ENCODE data around the gene SLC30A10. TPM values are rescaled to one million over a fixed set of nuclear protein-coding genes. Genes with fewer than 3 reads are reported as not detected.
"Not testable (repeated sequence)": the region's sequence is repeated elsewhere in the genome, so short reads cannot be mapped to it uniquely, and the experiment has no call there.

Gene SLC30A10
- total RNA-seq, 1 experiment from 2014 or later: not detected

DNA sequence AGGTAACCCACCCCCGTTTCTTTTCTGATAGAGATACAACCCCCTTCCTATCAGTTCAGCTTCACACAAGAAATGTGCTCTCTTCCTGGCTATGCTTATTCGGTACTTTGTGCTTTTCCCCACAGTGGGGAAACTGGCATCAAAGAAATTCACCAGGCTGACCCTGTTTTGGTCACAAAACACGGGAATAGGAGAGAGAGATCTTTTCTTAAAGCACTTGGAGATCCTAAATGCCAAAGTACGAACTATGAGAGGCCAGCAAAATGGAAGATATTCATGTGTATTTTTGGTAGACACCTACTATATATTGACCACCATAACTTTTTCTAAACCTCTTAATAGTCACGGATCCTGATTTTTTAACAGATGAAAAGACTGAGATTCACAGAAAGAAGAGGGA, 30.0 kb downstream of the SLC30A10 start:
- Histone ChIP-seq H3K4me1 (replicated peaks) (no peaks in the 10 kb centered on the region), H3K9me3 (replicated peaks) (no peaks in the 10 kb centered on the region), H3K36me3 (no peaks in the 10 kb centered on the region), H3K27ac (no peak overlapping the region), H3K27me3 (replicated peaks) (no peaks in the 10 kb centered on the region), H3K4me3 (no peak overlapping the region)
- DNase-seq (ENCODE audit: low read depth in 1 of 2, low spot score in 2 of 2): no peak

DNA sequence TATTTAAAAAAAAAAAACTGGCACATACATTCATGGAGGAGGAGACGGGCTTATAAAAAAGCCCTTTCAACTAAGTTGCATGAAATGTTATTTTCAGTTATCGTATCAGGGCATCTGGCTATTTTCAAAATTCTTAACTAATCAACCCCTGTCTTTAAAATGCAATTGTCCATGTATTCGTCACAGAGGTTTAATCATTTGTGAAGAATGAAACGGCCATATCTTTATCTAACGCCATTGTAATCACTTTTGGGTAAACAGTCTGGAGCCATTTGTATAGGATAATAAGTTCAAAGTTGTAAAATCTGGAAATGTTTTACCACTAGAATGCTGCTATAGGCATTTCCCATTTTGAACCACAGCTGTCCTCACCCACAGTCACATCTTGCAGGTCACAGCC, 30.4 kb downstream of the SLC30A10 start:
- Histone ChIP-seq H3K36me3 (no peaks in the 10 kb centered on the region), H3K9me3 (replicated peaks) (no peaks in the 10 kb centered on the region), H3K27me3 (replicated peaks) (no peaks in the 10 kb centered on the region), H3K4me3 (no peak overlapping the region), H3K27ac (no peak overlapping the region), H3K4me1 (replicated peaks) (no peaks in the 10 kb centered on the region)
- no peak for DNase-seq (ENCODE audit: low read depth in 1 of 2, low spot score in 2 of 2)

DNA sequence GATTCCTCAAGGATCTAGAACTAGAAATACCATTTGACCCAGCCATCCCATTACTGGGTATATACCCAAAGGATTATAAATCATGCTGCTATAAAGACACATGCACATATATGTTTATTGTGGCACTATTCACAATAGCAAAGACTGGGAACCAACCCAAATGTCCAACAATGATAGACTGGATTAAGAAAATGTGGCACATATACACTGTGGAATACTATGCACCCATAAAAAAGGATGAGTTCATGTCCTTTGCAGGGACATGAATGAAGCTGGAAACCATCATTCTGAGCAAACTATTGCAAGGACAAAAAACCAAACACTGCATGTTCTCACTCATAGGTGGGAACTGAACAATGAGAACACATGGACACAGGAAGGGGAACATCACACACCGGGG, 36.1 kb downstream of the SLC30A10 start:
- not testable (repeated sequence) for H3K27ac ChIP-seq; H3K36me3 ChIP-seq; DNase-seq (ENCODE audit: low read depth in 1 of 2, low spot score in 2 of 2); H3K4me3 ChIP-seq; H3K27me3 ChIP-seq (replicated peaks); H3K9me3 ChIP-seq (replicated peaks); H3K4me1 ChIP-seq (replicated peaks)

DNA sequence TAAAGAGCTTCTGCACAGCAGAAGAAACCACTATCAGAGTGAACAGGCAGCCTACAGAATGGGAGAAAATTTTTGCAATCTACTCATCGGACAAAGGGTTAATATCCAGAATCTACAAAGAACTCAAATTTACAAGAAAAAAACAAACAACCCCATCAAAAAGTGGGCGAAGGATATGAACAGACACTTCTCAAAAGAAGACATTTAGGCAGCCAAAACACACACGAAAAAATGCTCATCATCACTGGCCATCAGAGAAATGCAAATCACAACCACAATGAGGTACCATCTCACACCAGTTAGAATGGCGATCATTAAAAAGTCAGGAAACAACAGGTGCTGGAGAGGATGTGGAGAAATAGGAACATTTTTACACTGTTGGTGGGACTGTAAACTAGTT, 36.5 kb downstream of the SLC30A10 start:
- not testable (repeated sequence) for H3K27ac ChIP-seq; H3K4me1 ChIP-seq (replicated peaks); H3K4me3 ChIP-seq; H3K9me3 ChIP-seq (replicated peaks); H3K27me3 ChIP-seq (replicated peaks); H3K36me3 ChIP-seq; DNase-seq (ENCODE audit: low read depth in 1 of 2, low spot score in 2 of 2)

DNA sequence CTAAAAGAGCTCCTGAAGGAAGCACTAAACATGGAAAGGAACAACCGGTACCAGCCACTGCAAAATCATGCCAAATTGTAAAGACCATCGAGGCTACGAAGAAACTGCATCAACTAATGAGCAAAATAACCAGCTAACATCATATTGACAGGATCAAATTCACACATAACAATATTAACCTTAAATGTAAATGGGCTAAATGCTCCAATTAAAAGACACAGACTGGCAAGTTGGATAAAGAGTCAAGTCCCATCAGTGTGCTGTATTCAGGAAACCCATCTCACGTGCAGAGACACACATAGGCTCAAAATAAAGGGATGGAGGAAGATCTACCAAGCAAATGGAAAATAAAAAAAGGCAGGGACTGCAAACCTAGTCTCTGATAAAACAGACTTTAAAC, 39.7 kb downstream of the SLC30A10 start:
- not testable (repeated sequence) for H3K36me3 ChIP-seq; DNase-seq (ENCODE audit: low read depth in 1 of 2, low spot score in 2 of 2); H3K9me3 ChIP-seq (replicated peaks); H3K27me3 ChIP-seq (replicated peaks); H3K4me1 ChIP-seq (replicated peaks); H3K4me3 ChIP-seq; H3K27ac ChIP-seq

DNA sequence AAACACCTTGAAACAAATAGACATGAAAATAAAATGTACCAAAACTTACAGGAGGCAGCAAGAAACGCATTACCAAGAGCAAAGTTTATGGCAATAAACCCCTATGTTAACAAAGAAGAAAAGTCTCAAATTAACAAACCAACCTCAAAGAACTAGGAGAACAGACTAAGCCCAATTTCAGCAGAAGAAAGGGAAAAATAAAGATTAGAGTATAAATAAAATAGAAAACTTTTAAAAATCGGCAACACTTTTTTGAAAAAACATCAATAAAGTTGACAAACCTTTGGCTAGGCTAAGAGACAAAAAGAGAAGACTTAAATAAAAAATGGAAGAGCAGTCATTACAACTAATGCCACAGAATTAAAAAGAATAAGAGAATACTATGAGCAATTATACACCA, 42.7 kb downstream of the SLC30A10 start:
- H3K4me3 ChIP-seq: no peak overlapping the region
- H3K36me3 ChIP-seq: no peaks in the 10 kb centered on the region
- H3K9me3 ChIP-seq (replicated peaks): no peaks in the 10 kb centered on the region
- no peak overlapping the region for H3K27ac ChIP-seq
- H3K27me3 ChIP-seq (replicated peaks): no peaks in the 10 kb centered on the region
- no peak for DNase-seq (ENCODE audit: low read depth in 1 of 2, low spot score in 2 of 2)
- no peaks in the 10 kb centered on the region for H3K4me1 ChIP-seq (replicated peaks)

DNA sequence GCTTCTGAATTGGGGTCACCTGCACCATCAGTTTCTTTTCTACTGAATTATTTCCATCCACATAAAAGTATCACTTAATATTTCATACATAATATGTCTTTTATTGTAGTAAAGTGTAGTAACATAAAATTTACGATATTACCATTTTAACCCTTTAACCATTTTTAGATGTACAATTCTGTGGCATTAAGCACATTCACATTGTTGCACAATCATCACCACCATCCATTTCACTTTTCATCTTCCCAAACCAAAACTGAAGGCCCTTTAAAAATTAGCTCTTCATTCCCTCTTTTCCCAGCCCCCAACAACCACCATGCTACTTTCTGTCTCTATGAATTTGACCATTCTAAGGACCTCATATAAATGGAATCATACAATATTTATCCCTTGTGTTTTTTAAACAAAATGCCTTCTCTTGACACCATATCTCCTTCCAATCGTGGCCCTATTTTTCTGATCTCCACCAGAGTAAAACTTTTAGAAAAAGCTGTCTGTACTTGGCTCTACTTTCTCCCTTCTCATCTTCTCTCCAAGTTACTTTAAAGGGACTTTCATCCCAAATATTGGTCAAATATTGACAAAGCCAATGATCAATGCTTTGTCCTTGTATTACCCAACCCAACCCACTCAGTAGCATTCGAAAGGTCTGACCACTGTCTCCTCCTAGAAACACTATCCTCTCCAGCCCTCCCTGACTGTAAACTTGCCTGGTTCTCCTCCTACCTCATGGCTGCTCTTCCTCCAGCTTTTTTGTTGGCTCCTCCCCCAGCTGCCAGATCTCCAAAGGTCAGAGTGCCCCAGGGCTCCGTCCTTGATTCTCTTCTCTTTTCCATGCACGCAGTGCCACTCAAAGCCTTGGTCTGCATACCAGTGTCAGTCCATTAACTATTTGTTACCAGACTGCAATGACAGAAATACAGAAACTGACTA, 44.7 kb downstream of the SLC30A10 start:
- DNase-seq (ENCODE audit: low read depth in 1 of 2, low spot score in 2 of 2): no peak
- H3K27me3 ChIP-seq (replicated peaks): no peaks in the 10 kb centered on the region
- no peak overlapping the region for H3K4me3 ChIP-seq
- H3K9me3 ChIP-seq (replicated peaks): no peaks in the 10 kb centered on the region
- no peak overlapping the region for H3K27ac ChIP-seq
- H3K36me3 ChIP-seq: no peaks in the 10 kb centered on the region
- H3K4me1 ChIP-seq (replicated peaks): no peaks in the 10 kb centered on the region

DNA sequence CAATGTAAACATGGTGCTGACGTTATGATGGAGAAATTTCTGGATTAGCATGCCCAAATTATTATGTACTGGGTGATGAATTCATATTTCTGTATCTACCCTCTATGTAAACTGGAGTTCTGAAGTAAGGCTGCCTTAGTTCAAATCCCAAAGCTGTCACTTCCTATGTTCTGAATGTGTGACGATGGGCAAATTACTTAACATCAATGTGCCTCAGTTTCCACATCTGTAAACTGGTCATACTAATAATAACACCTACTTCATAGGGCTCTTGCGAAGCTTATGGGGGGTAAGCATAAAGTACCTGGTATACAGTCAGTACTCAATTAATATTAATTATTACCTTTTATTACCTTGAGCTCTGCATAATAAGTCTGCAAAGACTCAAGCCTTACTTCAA, 45.6 kb downstream of the SLC30A10 start:
- no peak overlapping the region for H3K4me3 ChIP-seq
- no peak for DNase-seq (ENCODE audit: low read depth in 1 of 2, low spot score in 2 of 2)
- H3K4me1 ChIP-seq (replicated peaks): no peaks in the 10 kb centered on the region
- H3K9me3 ChIP-seq (replicated peaks): no peaks in the 10 kb centered on the region
- no peak overlapping the region for H3K27ac ChIP-seq
- H3K36me3 ChIP-seq: no peaks in the 10 kb centered on the region
- H3K27me3 ChIP-seq (replicated peaks): no peaks in the 10 kb centered on the region

DNA sequence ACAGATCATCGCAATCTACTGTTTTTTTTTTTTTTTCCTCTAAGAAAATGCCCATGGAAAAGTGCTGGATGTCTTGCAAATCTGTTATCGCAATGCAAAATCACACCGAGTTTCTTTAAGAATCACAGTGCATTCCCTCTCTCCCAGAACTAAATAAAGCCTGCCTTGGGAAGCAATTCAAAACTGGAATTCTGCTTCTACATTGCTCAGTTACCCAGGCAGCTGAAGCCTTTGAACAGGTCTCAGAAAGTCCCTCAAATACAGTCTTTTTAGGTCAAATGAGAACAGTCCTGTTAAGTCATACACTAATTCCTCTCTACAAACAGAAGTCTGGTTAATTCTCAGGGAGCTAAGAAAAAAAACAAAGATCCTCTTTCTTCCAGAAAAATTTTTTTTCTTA, 46.3 kb downstream of the SLC30A10 start:
- no peaks in the 10 kb centered on the region for H3K27me3 ChIP-seq (replicated peaks)
- no peaks in the 10 kb centered on the region for H3K4me1 ChIP-seq (replicated peaks)
- H3K36me3 ChIP-seq: no peaks in the 10 kb centered on the region
- H3K4me3 ChIP-seq: no peak overlapping the region
- H3K27ac ChIP-seq: no peak overlapping the region
- no peak for DNase-seq (ENCODE audit: low read depth in 1 of 2, low spot score in 2 of 2)
- H3K9me3 ChIP-seq (replicated peaks): no peaks in the 10 kb centered on the region

DNA sequence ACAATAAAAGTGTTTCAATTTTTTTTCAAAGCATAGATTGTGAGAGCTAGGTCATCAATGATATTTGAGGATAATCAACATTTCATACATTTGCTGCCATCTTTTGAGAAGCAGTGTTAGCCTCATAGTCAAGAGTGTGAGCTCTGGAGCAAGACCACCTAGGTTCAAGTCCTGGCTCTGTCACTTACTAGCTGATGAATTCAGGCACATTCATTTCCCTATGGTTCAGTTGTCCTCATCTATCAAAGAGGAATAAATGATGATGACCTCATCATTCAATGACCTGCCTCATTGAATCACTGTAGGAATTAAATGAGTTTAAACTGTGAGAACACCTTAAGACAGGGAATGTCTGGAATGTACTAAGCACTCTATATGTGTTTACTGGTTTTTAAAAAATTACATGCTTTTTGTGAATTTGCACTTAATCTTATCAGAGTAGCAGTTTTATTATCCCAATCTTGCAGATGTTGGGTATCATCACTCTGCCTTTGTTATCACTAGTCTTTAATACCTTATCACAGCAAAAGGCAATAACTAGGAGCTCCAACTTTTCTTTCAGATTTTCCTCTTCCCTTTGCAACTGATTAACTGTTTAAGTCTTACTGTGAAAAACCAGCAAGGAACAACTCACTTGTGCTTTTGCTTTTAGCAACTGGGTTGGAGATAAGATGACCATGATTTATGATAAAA, 47.4 kb downstream of the SLC30A10 start:
- no peak overlapping the region for H3K4me3 ChIP-seq
- no peaks in the 10 kb centered on the region for H3K27me3 ChIP-seq (replicated peaks)
- no peaks in the 10 kb centered on the region for H3K4me1 ChIP-seq (replicated peaks)
- no peaks in the 10 kb centered on the region for H3K9me3 ChIP-seq (replicated peaks)
- H3K27ac ChIP-seq: no peak overlapping the region
- H3K36me3 ChIP-seq: no peaks in the 10 kb centered on the region
- no peak for DNase-seq (ENCODE audit: low read depth in 1 of 2, low spot score in 2 of 2)

DNA sequence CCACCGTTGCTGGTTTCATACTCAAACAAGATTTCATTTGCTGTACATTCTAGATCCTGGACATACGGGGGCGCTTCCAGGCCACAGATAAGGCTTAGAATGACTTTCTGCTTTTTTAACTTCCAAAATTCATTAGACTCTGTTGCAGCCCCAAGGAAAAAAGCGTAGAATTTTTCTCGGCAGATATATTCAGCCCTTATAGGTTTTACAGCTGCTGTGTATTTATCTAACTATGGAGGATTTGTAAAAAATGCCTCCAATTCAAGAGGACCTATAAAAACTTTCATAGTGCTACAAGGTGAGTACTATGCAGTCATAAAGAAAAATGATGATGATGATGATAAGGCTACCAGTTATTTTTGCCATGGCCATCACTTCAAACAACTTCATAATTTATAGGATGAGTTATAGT, 51.6 kb downstream of the SLC30A10 start:
- Histone ChIP-seq H3K4me3 (no peak overlapping the region), H3K9me3 (replicated peaks) (no peaks in the 10 kb centered on the region), H3K36me3 (no peaks in the 10 kb centered on the region), H3K4me1 (replicated peaks) (no peaks in the 10 kb centered on the region), H3K27ac (no peak overlapping the region), H3K27me3 (replicated peaks) (no peaks in the 10 kb centered on the region)
- DNase-seq (ENCODE audit: low read depth in 1 of 2, low spot score in 2 of 2): no peak

DNA sequence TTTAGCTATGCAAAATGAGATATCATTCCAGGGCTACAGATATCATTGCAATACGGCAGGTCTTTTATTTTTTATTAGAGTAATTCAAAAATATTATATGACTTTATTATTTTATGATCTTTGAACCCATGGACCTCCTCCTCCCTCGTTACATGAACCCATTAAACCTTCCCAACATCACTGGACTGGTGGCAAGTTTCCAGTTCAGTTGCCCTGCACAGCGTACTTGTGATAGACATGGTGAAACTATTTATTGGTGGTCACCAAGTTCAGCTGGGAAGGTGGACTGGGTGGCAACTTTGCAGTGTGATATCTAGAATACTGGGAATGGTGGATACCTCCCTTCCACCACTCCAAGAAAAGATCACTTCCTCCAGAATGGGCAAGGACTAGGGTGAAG, 52.5 kb downstream of the SLC30A10 start:
- H3K27ac ChIP-seq: no peak overlapping the region

DNA sequence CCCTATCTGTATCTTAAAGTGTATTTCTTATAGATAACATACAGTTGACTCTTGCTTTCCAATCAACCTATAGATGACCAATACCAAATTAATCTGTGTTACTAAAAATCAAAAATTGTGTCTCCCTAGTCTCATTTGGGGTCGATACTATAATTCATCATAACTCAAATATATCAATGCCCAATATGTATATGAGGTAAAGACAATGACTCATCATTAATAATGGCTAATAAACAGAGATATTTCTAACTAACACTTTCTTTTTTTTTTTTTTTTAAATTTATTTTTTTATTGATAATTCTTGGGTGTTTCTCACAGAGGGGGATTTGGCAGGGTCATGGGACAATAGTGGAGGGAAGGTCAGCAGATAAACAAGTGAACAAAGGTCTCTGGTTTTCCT, 55.8 kb downstream of the SLC30A10 start:
- not testable (repeated sequence) for H3K36me3 ChIP-seq; H3K27ac ChIP-seq; H3K27me3 ChIP-seq (replicated peaks); DNase-seq (ENCODE audit: low read depth in 1 of 2, low spot score in 2 of 2); H3K4me1 ChIP-seq (replicated peaks); H3K4me3 ChIP-seq; H3K9me3 ChIP-seq (replicated peaks)

More for the DNA sequence above, 52.5 kb downstream of the SLC30A10 start:
- no peak for DNase-seq (ENCODE audit: low read depth in 1 of 2, low spot score in 2 of 2)
- no peaks in the 10 kb centered on the region for H3K4me1 ChIP-seq (replicated peaks)
- no peaks in the 10 kb centered on the region for H3K36me3 ChIP-seq
- H3K4me3 ChIP-seq: no peak overlapping the region
- no peaks in the 10 kb centered on the region for H3K27me3 ChIP-seq (replicated peaks)
- H3K9me3 ChIP-seq (replicated peaks): no peaks in the 10 kb centered on the region

DNA sequence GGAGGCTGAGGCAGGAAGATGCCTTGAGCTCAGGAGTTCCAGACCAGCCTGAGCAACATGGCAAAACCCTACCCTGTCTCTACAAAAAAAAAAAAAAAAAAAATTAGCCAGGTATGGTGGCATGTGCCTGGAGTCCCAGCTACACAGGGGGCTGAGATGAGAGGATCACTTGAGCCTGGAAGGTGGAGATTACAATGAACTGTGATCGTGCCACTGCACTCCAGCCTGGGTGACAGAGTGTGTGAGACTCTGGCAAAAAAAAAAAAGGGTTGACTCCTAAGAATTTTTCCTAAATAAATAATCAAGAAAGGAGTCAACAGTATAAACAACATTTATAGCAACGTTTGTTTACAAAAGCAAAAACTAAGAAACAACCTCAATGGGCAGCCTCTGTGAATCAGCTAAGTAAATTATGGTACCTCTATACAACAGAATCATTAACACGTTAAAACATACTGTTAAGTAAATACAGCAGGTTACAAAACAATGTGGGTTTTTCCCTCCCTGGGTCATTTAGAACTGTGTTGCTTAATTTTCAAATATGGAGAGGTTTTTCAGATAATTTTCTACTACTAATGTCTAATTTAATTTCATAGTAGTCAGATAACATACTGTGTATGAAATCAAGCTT, 56.8 kb downstream of the SLC30A10 start:
- H3K4me1 ChIP-seq (replicated peaks): no peaks in the 10 kb centered on the region
- no peak overlapping the region for H3K4me3 ChIP-seq
- no peak for DNase-seq (ENCODE audit: low read depth in 1 of 2, low spot score in 2 of 2)
- H3K36me3 ChIP-seq: no peaks in the 10 kb centered on the region
- H3K27me3 ChIP-seq (replicated peaks): no peaks in the 10 kb centered on the region
- no peak overlapping the region for H3K27ac ChIP-seq
- no peaks in the 10 kb centered on the region for H3K9me3 ChIP-seq (replicated peaks)
